ENCODE measurements around the gene SOX6. TPM values are rescaled to one million over a fixed set of nuclear protein-coding genes. Genes with fewer than 3 reads are reported as not detected.

The SOX6 gene
- polyA plus RNA-seq, 1 donor from 2014 or later, result 2.2 TPM

DNA sequence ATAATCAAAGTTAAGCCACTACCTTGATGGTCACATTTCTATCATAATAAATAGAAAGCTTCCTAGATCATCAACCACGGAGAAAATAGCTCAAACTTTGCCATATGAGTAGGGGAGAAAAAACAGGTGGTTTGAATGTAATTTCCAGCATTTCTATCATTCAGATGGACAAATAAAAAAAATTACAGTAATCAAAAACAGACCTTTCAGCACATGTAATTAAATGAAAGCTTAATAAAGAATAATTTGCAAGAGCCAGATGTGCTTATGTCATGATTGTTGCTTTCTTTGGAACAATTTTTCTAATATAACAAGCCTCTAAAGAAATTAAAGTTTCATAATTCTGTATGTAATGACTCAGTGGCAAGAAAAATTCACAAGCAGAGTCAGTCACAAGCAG is 297.0 kb downstream of the SOX6 start:
- no peaks in the 10 kb centered on the region for H3F3A ChIP-seq (ENCODE audit: insufficient read depth, low read length, poor library complexity, severe bottlenecking)
- no peak overlapping the region for H2AFZ ChIP-seq (ENCODE audit: low read depth, low read length)

DNA sequence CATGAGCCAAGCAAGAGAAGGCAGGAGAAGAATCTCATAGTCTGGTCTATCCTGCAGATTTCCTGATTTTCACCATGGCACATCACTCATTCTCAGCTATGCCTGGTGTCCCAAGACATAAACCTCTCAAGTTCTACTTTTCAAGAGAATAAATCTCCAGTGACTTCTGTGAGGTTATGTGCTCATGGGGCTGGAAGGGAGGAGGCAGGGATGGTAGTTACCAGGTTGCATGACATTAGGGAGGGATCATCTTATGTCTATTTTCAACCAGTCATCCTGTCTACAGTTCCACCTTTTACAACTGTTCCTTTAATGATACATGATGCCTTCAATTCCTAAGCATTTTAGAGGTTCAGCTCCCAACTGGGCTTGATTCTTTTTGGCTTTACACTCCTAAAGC is 297.7 kb downstream of the SOX6 start:
- no peaks in the 10 kb centered on the region for H3F3A ChIP-seq (ENCODE audit: insufficient read depth, low read length, poor library complexity, severe bottlenecking)
- TF ChIP-seq SMC3 (conservative IDR thresholded peaks at IDR 0.05; ENCODE audit: poor library complexity) (no peak), MXI1 (conservative IDR thresholded peaks at IDR 0.05; ENCODE audit: poor library complexity, severe bottlenecking) (no peak), RAD21 (conservative IDR thresholded peaks at IDR 0.05) (no peak), POLR2AphosphoS5 (IDR thresholded peaks at IDR 0.05) (no peak), EZH2 (IDR thresholded peaks at IDR 0.05; ENCODE audit: borderline replicate concordance, insufficient read depth, low read length, poor library complexity, severe bottlenecking) (no peak), EP300 (conservative IDR thresholded peaks at IDR 0.05; ENCODE audit: poor library complexity, severe bottlenecking) (no peak), TAF1 (IDR thresholded peaks at IDR 0.05; ENCODE audit: low read depth) (no peak)
- TF ChIP-seq, protein P1, sequence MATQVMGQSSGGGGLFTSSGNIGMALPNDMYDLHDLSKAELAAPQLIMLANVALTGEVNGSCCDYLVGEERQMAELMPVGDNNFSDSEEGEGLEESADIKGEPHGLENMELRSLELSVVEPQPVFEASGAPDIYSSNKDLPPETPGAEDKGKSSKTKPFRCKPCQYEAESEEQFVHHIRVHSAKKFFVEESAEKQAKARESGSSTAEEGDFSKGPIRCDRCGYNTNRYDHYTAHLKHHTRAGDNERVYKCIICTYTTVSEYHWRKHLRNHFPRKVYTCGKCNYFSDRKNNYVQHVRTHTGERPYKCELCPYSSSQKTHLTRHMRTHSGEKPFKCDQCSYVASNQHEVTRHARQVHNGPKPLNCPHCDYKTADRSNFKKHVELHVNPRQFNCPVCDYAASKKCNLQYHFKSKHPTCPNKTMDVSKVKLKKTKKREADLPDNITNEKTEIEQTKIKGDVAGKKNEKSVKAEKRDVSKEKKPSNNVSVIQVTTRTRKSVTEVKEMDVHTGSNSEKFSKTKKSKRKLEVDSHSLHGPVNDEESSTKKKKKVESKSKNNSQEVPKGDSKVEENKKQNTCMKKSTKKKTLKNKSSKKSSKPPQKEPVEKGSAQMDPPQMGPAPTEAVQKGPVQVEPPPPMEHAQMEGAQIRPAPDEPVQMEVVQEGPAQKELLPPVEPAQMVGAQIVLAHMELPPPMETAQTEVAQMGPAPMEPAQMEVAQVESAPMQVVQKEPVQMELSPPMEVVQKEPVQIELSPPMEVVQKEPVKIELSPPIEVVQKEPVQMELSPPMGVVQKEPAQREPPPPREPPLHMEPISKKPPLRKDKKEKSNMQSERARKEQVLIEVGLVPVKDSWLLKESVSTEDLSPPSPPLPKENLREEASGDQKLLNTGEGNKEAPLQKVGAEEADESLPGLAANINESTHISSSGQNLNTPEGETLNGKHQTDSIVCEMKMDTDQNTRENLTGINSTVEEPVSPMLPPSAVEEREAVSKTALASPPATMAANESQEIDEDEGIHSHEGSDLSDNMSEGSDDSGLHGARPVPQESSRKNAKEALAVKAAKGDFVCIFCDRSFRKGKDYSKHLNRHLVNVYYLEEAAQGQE (IDR thresholded peaks at IDR 0.05; ENCODE audit: borderline replicate concordance), result no peak
- TF ChIP-seq, protein P2, sequence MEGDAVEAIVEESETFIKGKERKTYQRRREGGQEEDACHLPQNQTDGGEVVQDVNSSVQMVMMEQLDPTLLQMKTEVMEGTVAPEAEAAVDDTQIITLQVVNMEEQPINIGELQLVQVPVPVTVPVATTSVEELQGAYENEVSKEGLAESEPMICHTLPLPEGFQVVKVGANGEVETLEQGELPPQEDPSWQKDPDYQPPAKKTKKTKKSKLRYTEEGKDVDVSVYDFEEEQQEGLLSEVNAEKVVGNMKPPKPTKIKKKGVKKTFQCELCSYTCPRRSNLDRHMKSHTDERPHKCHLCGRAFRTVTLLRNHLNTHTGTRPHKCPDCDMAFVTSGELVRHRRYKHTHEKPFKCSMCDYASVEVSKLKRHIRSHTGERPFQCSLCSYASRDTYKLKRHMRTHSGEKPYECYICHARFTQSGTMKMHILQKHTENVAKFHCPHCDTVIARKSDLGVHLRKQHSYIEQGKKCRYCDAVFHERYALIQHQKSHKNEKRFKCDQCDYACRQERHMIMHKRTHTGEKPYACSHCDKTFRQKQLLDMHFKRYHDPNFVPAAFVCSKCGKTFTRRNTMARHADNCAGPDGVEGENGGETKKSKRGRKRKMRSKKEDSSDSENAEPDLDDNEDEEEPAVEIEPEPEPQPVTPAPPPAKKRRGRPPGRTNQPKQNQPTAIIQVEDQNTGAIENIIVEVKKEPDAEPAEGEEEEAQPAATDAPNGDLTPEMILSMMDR (IDR thresholded peaks at IDR 0.05; ENCODE audit: poor library complexity, severe bottlenecking), result no peak
- no peaks in the 10 kb centered on the region for H3K9me3 ChIP-seq (ENCODE audit: low read length)
- no peaks in the 10 kb centered on the region for H3K27me3 ChIP-seq (ENCODE audit: insufficient read depth, low read depth, low read length)
- H4K20me1 ChIP-seq (ENCODE audit: insufficient read depth), result no peaks in the 10 kb centered on the region
- no peak overlapping the region for H3K9ac ChIP-seq (ENCODE audit: low read length)
- no peaks in the 10 kb centered on the region for H3K9me2 ChIP-seq (ENCODE audit: insufficient read depth, low read length)
- H3K4me2 ChIP-seq (ENCODE audit: low read length), result no peak overlapping the region
- H3K4me3 ChIP-seq (ENCODE audit: low read length), result no peak overlapping the region
- no peaks in the 10 kb centered on the region for H3K79me2 ChIP-seq (replicated peaks; ENCODE audit: insufficient read depth, low read length)
- H2AFZ ChIP-seq (ENCODE audit: low read depth, low read length), result no peak overlapping the region
- no peak overlapping the region for H3K27ac ChIP-seq (ENCODE audit: low read length)
- no peaks in the 10 kb centered on the region for H3K36me3 ChIP-seq (ENCODE audit: insufficient read depth, low read length)

More for the DNA sequence above, 297.0 kb downstream of the SOX6 start:
- H3K27ac ChIP-seq (ENCODE audit: low read length), result no peak overlapping the region
- H3K9ac ChIP-seq (ENCODE audit: low read length), result no peak overlapping the region
- no peak overlapping the region for H3K4me3 ChIP-seq (ENCODE audit: low read length)
- H3K9me3 ChIP-seq (ENCODE audit: low read length), result no peaks in the 10 kb centered on the region
- TF ChIP-seq POLR2AphosphoS5 (IDR thresholded peaks at IDR 0.05), result no peak
- TF ChIP-seq EP300 (conservative IDR thresholded peaks at IDR 0.05; ENCODE audit: poor library complexity, severe bottlenecking), result no peak
- no peaks in the 10 kb centered on the region for H3K9me2 ChIP-seq (ENCODE audit: insufficient read depth, low read length)
- H3K79me2 ChIP-seq (replicated peaks; ENCODE audit: insufficient read depth, low read length), result no peaks in the 10 kb centered on the region
- H3K4me2 ChIP-seq (ENCODE audit: low read length), result no peak overlapping the region
- no peaks in the 10 kb centered on the region for H4K20me1 ChIP-seq (ENCODE audit: insufficient read depth)
- H3K27me3 ChIP-seq (ENCODE audit: insufficient read depth, low read depth, low read length), result no peaks in the 10 kb centered on the region
- no peaks in the 10 kb centered on the region for H3K36me3 ChIP-seq (ENCODE audit: insufficient read depth, low read length)

DNA sequence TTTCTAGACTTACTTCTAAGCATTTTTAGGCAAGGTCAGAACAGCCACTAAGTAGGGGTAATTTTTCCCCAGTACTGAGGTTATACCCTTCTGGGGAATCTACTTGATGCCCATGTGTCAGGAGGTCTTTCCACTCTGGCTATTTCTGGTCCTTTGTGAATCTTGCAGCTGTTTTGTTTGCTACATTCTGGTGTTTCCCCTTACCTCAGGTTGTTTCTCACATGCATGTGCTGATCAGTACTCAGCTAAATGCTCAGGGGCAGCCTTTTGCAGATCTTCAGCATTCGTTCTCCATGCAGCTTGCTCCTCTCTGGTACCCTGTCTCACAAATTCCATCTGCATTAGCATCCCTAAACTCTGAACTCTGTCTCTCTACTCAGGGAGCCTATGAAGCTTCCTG is 303.6 kb downstream of the SOX6 start:
- no peaks in the 10 kb centered on the region for H3K27me3 ChIP-seq (ENCODE audit: insufficient read depth, low read depth, low read length)
- H3K36me3 ChIP-seq (ENCODE audit: insufficient read depth, low read length), result no peaks in the 10 kb centered on the region
- H4K20me1 ChIP-seq (ENCODE audit: insufficient read depth), result no peaks in the 10 kb centered on the region
- no peak overlapping the region for H3K4me2 ChIP-seq (ENCODE audit: low read length)
- H3K9ac ChIP-seq (ENCODE audit: low read length), result no peak overlapping the region
- H3K4me3 ChIP-seq (ENCODE audit: low read length), result no peak overlapping the region
- TF ChIP-seq EP300 (conservative IDR thresholded peaks at IDR 0.05; ENCODE audit: poor library complexity, severe bottlenecking) (no peak), EZH2 (IDR thresholded peaks at IDR 0.05; ENCODE audit: borderline replicate concordance, insufficient read depth, low read length, poor library complexity, severe bottlenecking) (no peak), POLR2AphosphoS5 (IDR thresholded peaks at IDR 0.05) (no peak), RAD21 (conservative IDR thresholded peaks at IDR 0.05) (no peak), MXI1 (conservative IDR thresholded peaks at IDR 0.05; ENCODE audit: poor library complexity, severe bottlenecking) (no peak)
- TF ChIP-seq, protein P1 (IDR thresholded peaks at IDR 0.05; ENCODE audit: borderline replicate concordance), result no peak
- no peaks in the 10 kb centered on the region for H3K79me2 ChIP-seq (replicated peaks; ENCODE audit: insufficient read depth, low read length)
- H3K27ac ChIP-seq (ENCODE audit: low read length), result no peak overlapping the region
- H3K9me2 ChIP-seq (ENCODE audit: insufficient read depth, low read length), result no peaks in the 10 kb centered on the region
- H3F3A ChIP-seq (ENCODE audit: insufficient read depth, low read length, poor library complexity, severe bottlenecking), result no peaks in the 10 kb centered on the region
- no peak overlapping the region for H2AFZ ChIP-seq (ENCODE audit: low read depth, low read length)
- H3K9me3 ChIP-seq (ENCODE audit: low read length), result no peaks in the 10 kb centered on the region
